ENCODE measurements around the gene PLD1.

- TF ChIP-seq CTCF (IDR thresholded peaks at IDR 0.05), result no peak
- no peak for TF ChIP-seq POLR2AphosphoS5 (IDR thresholded peaks at IDR 0.05)
- no peak for TF ChIP-seq POLR2A (IDR thresholded peaks at IDR 0.05)
- TF ChIP-seq EP300 (IDR thresholded peaks at IDR 0.05; ENCODE audit: low read depth), result no peak
Observed at GRCh38 chr3:171552531-171552930, 257.8 kb downstream of the PLD1 start.

Measured in transverse colon (tissue), 4 donors.